Measurements from ENCODE around the gene SLC7A1.

The SLC7A1 gene

GRCh38 chr13:29491248-29491647 lies 104.2 kb downstream of the SLC7A1 start:
- DNase-seq, result no peak

GRCh38 chr13:29490561-29490885 lies 105.0 kb downstream of the SLC7A1 start:
- DNase-seq, result no peak

- no peak for DNase-seq
Observed at GRCh38 chr13:29489650-29490560, 105.6 kb downstream of the SLC7A1 start.

- no peak for DNase-seq
Observed at GRCh38 chr13:29487466-29488454, 107.7 kb downstream of the SLC7A1 start.

DNA sequence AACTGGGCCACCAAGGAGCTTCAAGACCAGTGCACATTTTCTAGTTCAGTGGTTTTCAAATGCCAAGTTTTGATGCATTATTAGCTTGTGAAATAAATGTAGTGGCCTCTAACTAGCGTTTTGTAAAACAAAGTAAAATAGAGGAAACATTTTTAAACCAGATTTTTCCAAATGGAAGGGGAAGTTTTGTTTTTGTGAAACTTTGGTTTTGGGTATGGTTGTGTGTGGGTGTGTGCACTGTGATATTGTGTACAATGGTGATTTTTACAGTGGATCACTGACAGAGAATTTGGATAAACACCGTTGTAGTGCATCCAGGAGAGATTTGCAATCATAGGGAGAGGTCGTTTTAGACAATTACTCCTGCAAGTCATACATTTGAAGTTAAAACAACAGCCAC lies 108.9 kb downstream of the SLC7A1 start:
- DNase-seq, result no peak

- no peak for DNase-seq
Observed at GRCh38 chr13:29484796-29485195, 110.7 kb downstream of the SLC7A1 start.

DNA sequence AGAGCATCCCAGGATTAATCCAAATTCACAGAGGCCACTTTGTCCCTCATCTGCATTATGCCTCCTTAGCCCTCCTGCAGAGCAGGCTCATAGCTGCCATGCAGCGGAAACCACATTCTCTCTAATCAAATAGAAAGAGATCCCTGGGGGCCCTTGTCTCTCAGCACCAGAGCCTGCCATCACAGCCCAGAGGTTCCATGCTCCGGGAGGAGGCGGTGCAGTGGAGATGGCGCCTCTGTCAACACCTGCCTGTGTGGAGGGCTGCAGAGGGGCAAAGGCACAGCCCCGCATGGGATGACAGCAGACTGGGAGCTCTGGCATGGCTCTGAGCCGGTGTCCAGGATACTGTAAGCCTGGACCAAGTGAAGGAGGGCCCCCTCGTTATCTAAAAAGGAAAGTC lies 111.3 kb downstream of the SLC7A1 start:
- no peak for DNase-seq

DNA sequence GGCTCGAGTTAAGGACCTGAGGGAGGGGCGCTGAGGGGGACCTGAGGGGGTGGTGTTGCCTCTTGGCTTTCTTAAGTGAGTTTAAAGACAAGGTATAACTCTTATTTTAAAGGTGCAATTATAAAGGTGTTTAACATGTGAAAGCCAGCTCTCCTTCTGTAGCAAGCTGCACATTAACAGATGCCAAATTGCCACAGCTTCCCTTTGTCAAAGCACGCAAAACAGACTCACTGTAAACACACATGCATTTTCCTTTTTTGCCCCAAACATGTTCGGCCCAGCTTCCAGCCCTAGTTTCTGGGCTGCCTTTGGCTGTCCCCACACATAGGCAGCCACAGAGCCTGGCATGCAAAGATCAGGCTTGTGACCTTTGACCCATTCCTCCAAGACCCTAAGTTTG lies 111.9 kb downstream of the SLC7A1 start:
- DNase-seq, result no peak

- no peak for DNase-seq
Observed at GRCh38 chr13:29483211-29483610, 112.3 kb downstream of the SLC7A1 start.

GRCh38 chr13:29482504-29482903 lies 113.0 kb downstream of the SLC7A1 start:
- no peak for DNase-seq

DNA sequence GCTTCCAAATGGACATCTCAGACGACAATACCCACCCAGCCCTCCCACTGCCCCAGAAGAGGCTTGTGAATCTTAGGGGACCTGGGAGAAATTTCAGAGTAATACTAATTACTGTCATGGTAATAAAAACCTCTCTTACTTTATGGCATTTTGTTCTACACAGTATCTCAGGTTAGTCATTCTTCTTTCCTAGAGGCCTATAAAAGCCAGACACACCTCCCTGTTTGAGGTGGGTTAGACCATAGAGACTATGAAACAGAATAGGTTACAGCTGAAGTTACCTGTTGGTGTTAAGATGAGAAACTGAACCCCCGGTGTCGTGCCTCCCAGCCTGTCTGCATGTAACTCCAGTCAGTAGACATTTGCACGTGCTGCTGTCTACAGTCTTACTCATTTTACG lies 113.9 kb downstream of the SLC7A1 start:
- DNase-seq, result no peak

DNA sequence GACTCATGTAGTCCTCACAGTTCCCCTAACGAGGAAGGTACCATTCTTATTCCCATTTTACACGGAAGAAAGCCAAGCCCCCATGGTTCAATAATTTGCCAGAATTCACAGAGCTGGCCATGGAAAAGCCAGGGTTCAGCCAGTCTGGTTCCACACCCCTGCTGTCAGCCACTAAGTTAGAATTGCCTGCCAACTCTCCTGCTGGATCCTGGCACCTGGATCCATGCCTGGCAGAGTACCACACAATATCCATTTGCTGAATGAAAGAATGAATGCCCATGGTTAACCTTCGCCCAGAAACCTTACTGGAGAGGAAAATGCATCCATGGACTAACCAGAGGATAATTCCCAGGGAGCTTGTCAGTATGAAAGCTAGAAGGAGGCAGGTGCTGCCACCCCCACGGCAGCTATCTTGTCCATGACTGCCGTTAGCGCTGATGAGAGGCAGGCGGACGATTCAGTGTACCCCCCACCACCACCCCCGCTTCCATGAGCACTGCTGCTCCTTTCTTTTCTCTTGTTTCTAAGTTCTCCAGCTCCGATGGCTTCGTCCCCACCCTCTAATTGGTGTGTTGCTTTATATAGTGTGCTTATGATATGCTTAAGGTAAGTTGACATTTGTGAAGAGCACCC lies 114.5 kb downstream of the SLC7A1 start:
- DNase-seq, result peak in 3 of 56 donors; percentile 7 to 30 (median 13)

GRCh38 chr13:29479716-29480492 lies 115.6 kb downstream of the SLC7A1 start:
- no peak for DNase-seq

- DNase-seq, result no peak
Observed at GRCh38 chr13:29476046-29476445, 119.4 kb downstream of the SLC7A1 start.

- DNase-seq, result no peak
Observed at GRCh38 chr13:29474991-29475390, 120.5 kb downstream of the SLC7A1 start.

DNA sequence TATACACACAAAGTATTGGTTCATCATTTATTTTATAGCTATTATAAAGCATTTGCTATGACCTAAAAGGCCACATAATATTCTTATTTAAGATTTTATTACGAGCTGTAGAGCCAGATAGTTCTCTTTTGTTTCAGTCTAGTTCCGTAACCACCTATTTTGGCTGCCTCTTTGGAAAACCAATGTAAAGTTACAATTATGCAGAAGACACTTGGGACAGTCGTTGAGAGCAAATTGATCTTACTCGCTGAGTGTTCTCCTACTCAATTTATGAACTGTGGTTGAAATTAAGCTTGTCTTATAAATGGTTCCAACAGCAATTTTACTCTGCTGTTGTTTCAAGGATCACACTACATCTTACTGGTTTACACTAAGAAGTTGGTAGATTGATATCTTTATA lies 122.3 kb downstream of the SLC7A1 start:
- no peak for DNase-seq

DNA sequence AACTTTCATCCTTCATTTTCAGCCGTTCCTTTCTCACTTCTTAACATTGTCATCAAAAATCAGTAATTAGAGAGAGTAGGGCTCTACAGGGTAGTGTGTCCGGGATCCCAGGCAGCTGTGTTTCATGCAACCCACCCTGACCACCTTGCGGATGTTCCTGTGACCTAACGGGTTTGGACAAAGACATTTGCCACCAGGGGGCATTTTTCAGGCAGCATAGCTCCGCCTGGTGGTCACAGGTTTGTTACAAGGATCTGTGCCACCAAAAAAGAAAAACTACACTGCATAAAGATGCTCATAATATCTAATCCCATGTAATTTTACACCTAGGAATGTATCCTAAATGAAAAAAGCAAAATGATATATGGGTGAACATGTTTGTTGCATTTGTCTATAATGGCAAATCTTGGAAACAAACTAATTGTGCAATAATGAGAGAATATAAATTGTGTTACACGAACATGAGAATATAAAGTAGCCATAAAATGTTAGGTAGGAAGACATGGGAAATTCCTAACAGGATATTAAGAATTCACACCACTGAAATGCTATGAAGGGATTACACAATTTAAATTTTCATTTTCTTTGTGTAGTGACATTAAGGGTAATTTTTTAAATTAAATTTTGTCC lies 123.0 kb downstream of the SLC7A1 start:
- no peak for DNase-seq

GRCh38 chr13:29471551-29471950 lies 123.9 kb downstream of the SLC7A1 start:
- no peak for DNase-seq

DNA sequence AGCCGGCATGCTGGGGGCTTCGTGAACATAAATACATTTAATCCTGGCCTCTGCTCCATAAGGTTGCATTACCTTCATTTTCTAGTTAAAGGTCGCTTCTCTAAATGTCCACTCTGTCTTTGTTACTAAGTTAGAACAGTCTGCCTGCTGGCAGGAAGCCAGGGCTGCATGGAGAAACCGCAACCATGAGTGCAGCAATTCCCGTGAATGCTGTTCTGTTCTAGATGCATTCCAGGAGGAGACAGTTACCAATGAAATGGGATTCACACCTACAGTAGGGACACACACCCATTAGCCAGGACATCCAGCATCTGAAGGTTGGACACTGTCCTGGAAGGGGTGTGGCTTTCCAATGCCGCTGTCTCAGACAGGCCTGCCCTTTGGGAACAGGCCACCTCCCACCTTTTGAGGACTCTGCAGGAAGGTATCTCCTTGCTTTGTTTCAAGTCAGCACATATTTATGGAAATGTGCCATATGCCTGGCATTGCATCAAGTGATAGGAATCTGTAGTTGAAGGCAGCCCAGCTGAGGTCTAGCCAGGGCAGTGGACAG lies 129.7 kb downstream of the SLC7A1 start:
- peak in 2 of 56 donors; percentile 4 to 54 for DNase-seq

GRCh38 chr13:29464105-29464679 lies 131.3 kb downstream of the SLC7A1 start:
- DNase-seq, result no peak
